ENCODE data around the gene THSD4.

DNA sequence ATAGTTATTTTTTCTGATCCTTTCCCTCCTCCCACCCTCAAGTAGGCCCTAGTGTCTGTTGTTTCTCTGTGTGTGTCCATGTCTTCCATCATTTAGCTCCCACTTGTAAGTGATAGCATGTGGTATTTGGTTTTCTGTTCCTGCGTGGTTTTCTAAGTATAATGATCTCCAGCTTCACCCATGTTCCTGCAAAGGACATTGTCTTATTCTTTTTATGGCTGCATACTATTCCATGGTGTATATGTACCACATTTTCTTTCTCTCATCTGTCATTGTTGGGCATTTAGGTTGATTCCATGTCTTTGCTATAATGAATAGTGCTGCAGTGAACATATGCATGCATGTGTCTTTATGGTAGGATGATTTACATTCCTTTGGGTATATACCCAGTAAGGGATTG is 549.4 kb downstream of the THSD4 start:
- TF ChIP-seq YY1 (IDR thresholded peaks at IDR 0.05; ENCODE audit: insufficient read depth, insufficient read length) = no peak
- no peak for TF ChIP-seq SUZ12 (IDR thresholded peaks at IDR 0.05; ENCODE audit: extremely low read depth, insufficient read depth, insufficient read length)

Measured in NT2/D1 (cell line).